ENCODE measurements around the gene ENO2.
A peak's percentile ranks its signal among the peaks of the same experiment; 100 is the strongest.

The ENO2 gene

GRCh38 chr12:6928703-6929407 is 14.5 kb downstream of the ENO2 start:
- Histone ChIP-seq H3K27me3 (ENCODE audit: insufficient read depth, low read length, poor library complexity, severe bottlenecking) (no peaks in the 10 kb centered on the region), H3F3A (ENCODE audit: low read depth) (0 out of 2 replicates have a peak, but pooled peaks cover 2% of the 10 kb centered on the region), H4K20me1 (ENCODE audit: insufficient read depth, low read length, poor library complexity, severe bottlenecking) (peaks cover 14% of the 10 kb centered on the region), H3K4me3 (ENCODE audit: low read length, poor library complexity, severe bottlenecking) (peak overlapping the region; percentile 90), H3K9ac (ENCODE audit: low read depth, low read length, poor library complexity, severe bottlenecking) (peak overlapping the region; percentile 95), H3K4me2 (ENCODE audit: low read depth, low read length, poor library complexity, severe bottlenecking) (peak overlapping the region; percentile 97), H2AFZ (ENCODE audit: low read length) (no peak overlapping the region), H3K79me2 (ENCODE audit: insufficient read depth, low read length) (peaks cover 63% of the 10 kb centered on the region), H3K4me1 (ENCODE audit: insufficient read depth, low read length, poor library complexity, severe bottlenecking) (peaks cover 62% of the 10 kb centered on the region), H3K36me3 (ENCODE audit: insufficient read depth, low read length) (peaks cover 4% of the 10 kb centered on the region; the same call in 1 of the 2 replicates), H3K9me3 (ENCODE audit: insufficient read depth, low read depth, low read length) (no peaks in the 10 kb centered on the region), H3K9me2 (replicated peaks; ENCODE audit: low read depth, low read length) (no peaks in the 10 kb centered on the region)
- no peak for TF ChIP-seq CTCF (conservative IDR thresholded peaks at IDR 0.05; ENCODE audit: low read length)

- no peaks in the 10 kb centered on the region for H3K9me2 ChIP-seq (replicated peaks; ENCODE audit: low read depth, low read length)
- peak overlapping the region; percentile 95 for H3K9ac ChIP-seq (ENCODE audit: low read depth, low read length, poor library complexity, severe bottlenecking)
- TF ChIP-seq CTCF (conservative IDR thresholded peaks at IDR 0.05; ENCODE audit: low read length) (no peak), EZH2phosphoT487 (IDR thresholded peaks at IDR 0.05; ENCODE audit: borderline replicate concordance) (no peak)
- H3K4me2 ChIP-seq (ENCODE audit: low read depth, low read length, poor library complexity, severe bottlenecking) = peak overlapping the region; percentile 97
- H4K20me1 ChIP-seq (ENCODE audit: insufficient read depth, low read length, poor library complexity, severe bottlenecking) = peaks cover 14% of the 10 kb centered on the region
- no peaks in the 10 kb centered on the region for H3K9me3 ChIP-seq (ENCODE audit: insufficient read depth, low read depth, low read length)
- peaks cover 11% of the 10 kb centered on the region; the same call in 1 of the 2 replicates for H3K36me3 ChIP-seq (ENCODE audit: insufficient read depth, low read length)
- H3F3A ChIP-seq (ENCODE audit: low read depth) = 0 out of 2 replicates have a peak, but pooled peaks cover 3% of the 10 kb centered on the region
- H3K27me3 ChIP-seq (ENCODE audit: insufficient read depth, low read length, poor library complexity, severe bottlenecking) = no peaks in the 10 kb centered on the region
- H2AFZ ChIP-seq (ENCODE audit: low read length) = no peak overlapping the region
- H3K4me3 ChIP-seq (ENCODE audit: low read length, poor library complexity, severe bottlenecking) = peak overlapping the region; percentile 90
- peaks cover 64% of the 10 kb centered on the region for H3K79me2 ChIP-seq (ENCODE audit: insufficient read depth, low read length)
- peaks cover 57% of the 10 kb centered on the region for H3K4me1 ChIP-seq (ENCODE audit: insufficient read depth, low read length, poor library complexity, severe bottlenecking)
Observed at GRCh38 chr12:6929466-6930452, 15.4 kb downstream of the ENO2 start.

- peaks cover 10% of the 10 kb centered on the region; the same call in 1 of the 2 replicates for H3F3A ChIP-seq (ENCODE audit: low read depth)
- peaks cover 18% of the 10 kb centered on the region for H4K20me1 ChIP-seq (ENCODE audit: insufficient read depth, low read length, poor library complexity, severe bottlenecking)
- no peak overlapping the region for H2AFZ ChIP-seq (ENCODE audit: low read length)
- peaks cover 23% of the 10 kb centered on the region; the same call in 1 of the 2 replicates for H3K36me3 ChIP-seq (ENCODE audit: insufficient read depth, low read length)
- H3K79me2 ChIP-seq (ENCODE audit: insufficient read depth, low read length) = peaks cover 74% of the 10 kb centered on the region
- H3K27me3 ChIP-seq (ENCODE audit: insufficient read depth, low read length, poor library complexity, severe bottlenecking) = no peaks in the 10 kb centered on the region
- no peak overlapping the region for H3K4me3 ChIP-seq (ENCODE audit: low read length, poor library complexity, severe bottlenecking)
- peak overlapping the region; percentile 6 for H3K9ac ChIP-seq (ENCODE audit: low read depth, low read length, poor library complexity, severe bottlenecking)
- no peaks in the 10 kb centered on the region for H3K9me2 ChIP-seq (replicated peaks; ENCODE audit: low read depth, low read length)
- H3K4me1 ChIP-seq (ENCODE audit: insufficient read depth, low read length, poor library complexity, severe bottlenecking) = peaks cover 39% of the 10 kb centered on the region
- TF ChIP-seq EZH2phosphoT487 (IDR thresholded peaks at IDR 0.05; ENCODE audit: borderline replicate concordance) = no peak
- no peak for TF ChIP-seq CTCF (conservative IDR thresholded peaks at IDR 0.05; ENCODE audit: low read length)
- H3K9me3 ChIP-seq (ENCODE audit: insufficient read depth, low read depth, low read length) = no peaks in the 10 kb centered on the region
- peak overlapping the region; percentile 21 for H3K4me2 ChIP-seq (ENCODE audit: low read depth, low read length, poor library complexity, severe bottlenecking)
Observed at GRCh38 chr12:6932766-6933165, 18.4 kb downstream of the ENO2 start.
